Right lobe of liver (tissue), 4 donors: ENCODE measurements around the gene PRDM16.

Experiments
- CTCF ChIP-seq, 4 donors: fragments of 200-600 bp in 3 of 4; fragments of 450-650 bp in 1 of 4; IDR thresholded peaks; one replicate each; pipeline versions ENCODE4 v1.5.1 to v1.8.0; 2016 to 2022; ENCODE audit warnings: antibody characterized with exemption in 4 of 4, mild to moderate bottlenecking in 2 of 4
- POLR2A ChIP-seq: fragments of 450-650 bp; IDR thresholded peaks from one replicate; pipeline ENCODE4 v1.6.1; 2017; ENCODE audit warnings: antibody characterized with exemption, mild to moderate bottlenecking
- donor health status: DM: no; HTN: no; CAD: no.
- donor health status: DM: no; HTN: no; CAD: no.
- donor health status: DM: no; HTN: yes; CAD: no.

- TF ChIP-seq CTCF (IDR thresholded peaks at IDR 0.05) (no peak), POLR2A (no peak)
Measured at GRCh38 chr1:3467096-3468036, 398.4 kb downstream of the PRDM16 start.
